HG03520 (cell line): ENCODE measurements around the gene EWSR1.

Experiments
- ATAC-seq: cut with Tn5 transposase; IDR thresholded peaks from one replicate; pipeline ENCODE4 v1.9.1; 2021; ENCODE audit warnings: mild to moderate bottlenecking, moderate library complexity; ENCODE audit not compliant: unreplicated experiment

EWSR1 gene

DNA sequence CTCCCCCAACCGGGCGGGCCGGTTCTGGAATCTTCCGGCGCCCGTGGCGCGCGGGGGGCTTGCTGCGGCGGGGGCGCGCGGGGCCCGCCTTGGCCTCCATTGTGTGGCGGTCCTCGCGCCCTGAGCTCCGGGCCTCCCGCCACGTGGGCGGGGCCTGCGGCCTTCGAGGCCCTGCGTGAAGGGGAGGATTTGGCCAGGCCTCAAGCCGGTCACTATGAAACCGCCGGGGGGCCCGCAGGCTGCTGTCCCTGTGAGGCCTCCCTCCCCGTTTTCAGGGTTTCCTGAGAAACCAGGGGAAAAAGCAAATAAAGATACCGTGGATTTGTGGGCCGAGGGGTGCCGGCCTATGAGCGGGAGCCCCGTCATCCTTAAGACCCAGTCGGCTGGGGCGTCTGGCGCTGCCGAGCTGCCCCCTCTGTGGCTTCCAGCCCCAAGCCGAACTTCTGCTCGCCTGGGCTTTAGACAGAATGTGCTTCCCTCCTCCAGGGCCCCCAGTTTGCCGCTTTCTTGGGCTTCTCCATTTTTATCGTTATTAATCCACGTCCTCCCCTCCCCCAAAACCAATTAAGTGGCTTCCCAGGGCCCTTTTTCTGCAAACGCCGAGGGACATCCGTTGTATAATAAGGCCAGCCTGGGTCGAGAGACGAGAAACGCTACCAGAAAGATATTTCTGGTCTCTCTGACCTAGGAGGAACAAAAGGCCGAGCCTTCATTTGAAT lies 602 bp downstream of the EWSR1 start:
- peak; percentile 24 for ATAC-seq

DNA sequence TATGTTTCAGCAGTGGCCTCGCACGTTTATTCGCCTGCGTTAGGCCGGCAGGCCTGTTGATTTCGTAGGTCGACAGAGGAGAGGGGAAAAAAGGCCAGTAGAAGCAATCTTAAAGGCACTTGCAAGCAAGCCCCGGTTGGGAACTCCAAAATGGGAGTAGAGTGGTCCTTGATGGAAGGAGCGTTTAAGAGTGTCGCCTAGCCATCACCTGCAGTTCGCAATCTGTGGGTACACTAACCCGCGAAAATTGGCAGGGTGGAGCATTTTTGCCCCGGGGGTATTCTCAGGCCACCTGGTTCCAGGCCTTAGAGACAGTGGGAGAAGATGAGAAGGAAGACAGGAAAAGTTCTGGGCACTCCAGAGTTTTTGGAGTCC lies 1.1 kb downstream of the EWSR1 start:
- ATAC-seq = no peak

DNA sequence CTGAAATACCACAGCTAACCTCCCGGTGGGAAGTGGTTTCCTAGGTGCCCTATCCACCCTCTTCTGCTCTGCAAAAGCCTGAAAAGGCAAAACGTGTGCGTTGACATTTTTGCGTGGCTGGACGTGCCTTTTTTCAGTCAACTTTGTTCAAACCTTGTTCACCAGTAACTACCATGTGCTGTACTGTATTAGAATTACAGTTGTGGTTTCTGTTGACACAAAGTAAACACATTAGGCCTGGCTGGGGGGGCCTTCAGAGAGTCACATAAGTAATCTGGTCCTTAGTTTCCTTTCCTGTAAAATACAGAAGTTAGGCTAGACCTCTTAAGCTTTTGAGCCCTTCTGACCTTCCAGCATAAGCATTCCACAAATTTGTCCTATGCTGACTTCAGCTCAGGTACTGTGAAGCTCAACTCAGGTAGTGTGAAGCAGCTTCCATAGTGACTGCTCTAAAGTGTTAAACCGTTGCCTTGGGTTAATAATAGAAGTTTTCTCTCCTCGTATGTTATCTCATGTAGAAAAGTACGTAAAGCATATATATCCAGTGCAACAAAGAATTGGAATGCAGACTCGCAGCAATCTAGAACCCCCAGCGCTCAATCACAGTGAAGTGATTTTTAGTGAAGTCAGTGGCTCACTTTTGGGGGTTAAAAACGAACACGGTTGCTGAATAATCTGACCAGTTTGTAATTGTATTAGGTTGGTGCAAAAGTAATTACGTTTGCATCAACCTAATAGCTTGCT lies 1.8 kb downstream of the EWSR1 start:
- ATAC-seq = no peak

DNA sequence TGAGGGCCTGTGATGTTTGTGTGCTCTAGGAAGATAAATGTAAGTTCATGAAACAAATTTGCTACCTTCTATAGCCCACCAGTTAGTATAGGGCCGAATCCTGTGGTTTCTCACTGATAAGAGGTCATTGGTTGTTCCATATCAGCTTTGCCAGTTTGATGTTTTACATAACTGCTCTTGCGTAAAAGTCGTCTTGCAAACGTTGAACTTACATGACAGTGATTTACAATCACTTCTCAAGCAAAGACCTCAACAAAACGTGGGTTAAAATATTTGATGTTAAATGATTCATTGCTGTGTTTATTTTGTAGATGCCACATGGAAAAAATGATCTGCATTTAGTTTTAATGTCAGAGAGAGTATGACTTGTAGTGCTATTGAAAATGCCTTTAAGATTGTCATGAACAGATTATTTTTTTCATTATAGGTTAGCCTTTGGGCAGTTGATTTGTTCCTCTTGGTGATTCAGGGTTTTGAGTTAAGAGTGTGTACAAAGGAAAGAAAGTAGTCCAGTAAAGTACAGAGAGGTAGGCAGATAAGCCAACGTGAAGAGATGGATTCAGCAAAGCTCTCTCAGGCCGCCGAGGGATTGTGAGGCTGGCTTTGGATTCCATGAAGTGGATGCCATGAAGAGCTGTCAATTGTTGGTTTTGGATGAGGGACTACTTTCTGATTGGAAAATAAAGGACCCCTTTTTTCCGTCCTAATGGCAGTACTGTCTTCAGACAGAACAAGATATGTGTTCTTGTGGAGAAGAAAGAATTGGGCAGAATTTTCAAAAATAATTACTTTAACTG lies 2.6 kb downstream of the EWSR1 start:
- ATAC-seq = no peak

DNA sequence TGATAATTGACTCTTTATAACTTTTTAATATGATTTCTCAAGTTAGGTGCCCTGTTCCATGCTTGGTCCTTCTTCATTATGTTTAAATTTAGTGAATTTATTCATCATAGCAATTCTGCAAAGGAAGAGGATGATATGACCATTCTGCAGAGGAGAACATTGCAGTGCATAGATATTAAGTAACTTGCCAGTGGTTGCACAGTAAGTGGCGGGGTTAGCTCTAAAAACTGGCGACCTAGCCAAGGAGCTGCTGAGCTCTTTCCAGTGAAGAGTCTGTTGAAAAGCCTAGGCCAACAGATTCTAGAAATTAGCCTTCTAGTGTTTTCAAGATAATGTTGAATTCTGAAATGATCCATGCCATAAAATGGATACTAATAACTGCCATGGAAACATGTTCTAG lies 4.6 kb downstream of the EWSR1 start:
- no peak for ATAC-seq

DNA sequence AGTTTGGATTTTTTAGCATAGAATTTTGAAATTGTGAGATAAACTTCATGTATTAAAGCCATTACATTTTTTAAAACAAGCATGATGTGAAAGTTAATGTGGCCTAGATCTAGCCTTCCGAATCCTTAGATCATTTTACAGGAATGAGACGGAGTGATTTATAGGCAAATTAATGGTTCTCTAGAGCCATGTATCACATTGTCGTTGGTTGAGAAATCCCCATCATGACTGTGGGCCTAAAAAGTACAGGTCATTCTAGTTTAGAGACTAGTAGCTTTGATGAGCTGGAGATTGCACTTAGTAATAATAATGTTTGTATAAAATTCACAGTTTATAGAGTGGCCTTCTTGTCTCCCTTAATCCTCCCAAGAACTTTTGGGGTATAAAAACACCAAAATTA lies 7.1 kb downstream of the EWSR1 start:
- ATAC-seq = no peak

DNA sequence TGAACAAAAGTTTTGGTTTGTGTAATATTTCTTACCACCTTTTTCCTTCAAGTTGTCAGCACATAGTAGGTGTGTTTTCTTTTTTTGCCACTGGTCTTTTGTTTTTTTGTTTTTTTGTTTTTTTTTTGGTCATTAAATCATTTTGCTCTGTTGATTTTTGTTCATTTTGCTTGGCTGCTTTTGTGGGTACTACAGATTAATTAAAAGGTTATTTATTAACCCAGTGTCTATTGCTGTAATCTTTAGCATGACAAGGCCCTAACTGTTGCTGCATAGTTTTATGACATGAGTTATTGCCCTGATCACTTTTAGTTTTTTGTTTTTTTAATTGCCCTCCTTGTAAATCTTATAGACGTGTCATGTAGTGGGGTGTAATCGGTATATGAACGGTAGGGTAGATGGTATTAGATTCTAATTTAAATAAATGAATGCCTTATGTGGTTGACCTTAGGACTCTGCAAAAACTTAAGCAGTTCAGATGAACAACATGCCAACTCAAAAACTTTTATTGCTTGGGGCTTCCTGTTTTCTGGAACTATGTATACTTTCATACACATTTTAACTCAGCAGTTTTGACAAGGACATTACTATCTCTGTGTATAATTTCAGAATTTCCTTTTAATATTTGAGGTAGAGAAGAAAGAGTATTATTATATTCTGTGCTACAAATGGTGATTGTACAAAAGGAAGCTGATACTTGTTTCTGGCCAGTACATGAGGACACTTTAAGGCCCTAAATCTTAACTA lies 7.9 kb downstream of the EWSR1 start:
- ATAC-seq = no peak

DNA sequence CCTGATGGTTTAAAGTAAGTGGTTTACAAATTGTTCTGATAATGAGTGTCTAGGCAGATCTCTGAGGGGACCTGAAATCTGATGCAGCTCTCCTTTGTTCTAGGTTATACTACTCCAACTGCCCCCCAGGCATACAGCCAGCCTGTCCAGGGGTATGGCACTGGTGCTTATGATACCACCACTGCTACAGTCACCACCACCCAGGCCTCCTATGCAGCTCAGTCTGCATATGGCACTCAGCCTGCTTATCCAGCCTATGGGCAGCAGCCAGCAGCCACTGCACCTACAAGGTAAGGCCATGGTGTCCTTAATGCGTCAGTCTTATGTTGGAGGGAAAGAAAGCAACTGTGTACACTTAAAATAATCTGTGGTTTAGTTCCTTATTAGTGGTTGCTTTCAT lies 9.9 kb downstream of the EWSR1 start:
- ATAC-seq = no peak

DNA sequence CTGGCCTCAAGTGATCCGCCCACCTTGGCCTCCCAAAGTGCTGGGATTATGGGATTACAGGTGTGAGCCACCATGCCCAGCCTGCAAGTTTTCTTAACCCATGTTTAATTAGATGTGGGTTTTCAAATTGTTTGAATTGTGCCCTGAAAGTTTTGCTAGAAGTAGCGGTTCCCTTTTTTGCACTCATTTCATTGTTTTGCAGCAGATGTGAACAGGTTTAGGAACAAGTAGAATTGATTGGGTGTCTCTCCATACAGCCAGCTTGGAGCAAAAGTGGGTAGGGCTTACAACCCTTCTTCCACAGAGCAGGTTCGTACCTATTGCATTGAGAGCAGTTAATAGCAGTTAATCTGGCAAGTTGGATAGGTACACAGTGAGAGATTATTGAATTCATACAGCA lies 16.1 kb downstream of the EWSR1 start:
- ATAC-seq = no peak

DNA sequence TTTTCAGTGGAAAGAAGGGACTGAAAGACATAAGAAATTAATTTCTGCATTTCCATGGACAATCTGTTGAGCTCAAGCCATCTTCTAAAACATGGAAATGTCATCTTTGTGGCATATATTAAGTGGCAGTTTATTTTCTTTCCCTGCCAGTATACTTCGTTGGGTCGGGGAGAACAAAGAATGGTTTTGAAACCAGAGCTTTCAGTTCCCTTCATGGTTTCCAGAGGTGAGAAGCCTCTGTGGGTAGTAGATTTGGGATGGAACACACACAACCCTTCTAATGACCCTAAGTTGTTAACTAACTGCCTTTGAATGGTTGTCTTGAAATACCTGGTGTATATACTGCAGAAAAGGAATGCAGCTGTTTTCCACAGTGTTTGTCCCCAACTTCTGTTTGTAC lies 20.8 kb downstream of the EWSR1 start:
- ATAC-seq = no peak

DNA sequence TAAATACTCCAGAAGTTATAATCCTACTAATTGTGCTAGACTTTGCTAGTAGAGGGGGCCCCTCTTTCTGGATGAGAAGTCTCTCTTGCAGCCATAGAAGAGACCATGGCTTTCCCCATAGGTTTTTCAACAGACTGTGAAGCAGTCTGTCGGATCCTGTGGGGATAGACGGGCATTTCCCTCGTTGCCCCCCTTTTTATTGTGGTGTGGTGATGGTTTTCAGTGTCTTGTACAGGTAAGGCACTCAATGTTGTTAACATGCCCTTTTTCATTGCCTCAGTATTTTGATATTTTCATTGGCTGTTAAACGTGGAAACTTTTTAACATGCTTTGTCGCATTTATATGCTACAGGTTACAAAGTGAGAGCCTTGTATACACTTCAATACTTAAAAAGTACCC lies 22.0 kb downstream of the EWSR1 start:
- no peak for ATAC-seq

DNA sequence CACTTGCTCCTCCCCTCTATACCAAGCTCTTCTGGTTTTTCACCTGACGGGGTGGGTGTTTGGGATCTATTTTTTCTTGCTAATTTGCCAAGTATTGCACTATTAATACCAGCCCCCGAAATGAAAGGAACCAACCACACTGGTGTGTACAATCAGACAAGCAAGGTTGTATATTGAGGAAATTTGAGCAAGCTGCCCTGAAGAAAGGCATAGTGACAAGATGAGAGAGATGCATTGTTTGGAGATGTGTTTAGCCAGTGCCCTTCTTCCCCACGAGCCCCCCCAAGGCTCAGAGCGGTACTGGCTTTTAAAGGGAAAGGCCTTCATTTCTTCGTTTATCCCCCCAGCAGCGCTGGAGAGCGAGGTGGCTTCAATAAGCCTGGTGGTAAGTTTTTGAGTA lies 23.1 kb downstream of the EWSR1 start:
- no peak for ATAC-seq

DNA sequence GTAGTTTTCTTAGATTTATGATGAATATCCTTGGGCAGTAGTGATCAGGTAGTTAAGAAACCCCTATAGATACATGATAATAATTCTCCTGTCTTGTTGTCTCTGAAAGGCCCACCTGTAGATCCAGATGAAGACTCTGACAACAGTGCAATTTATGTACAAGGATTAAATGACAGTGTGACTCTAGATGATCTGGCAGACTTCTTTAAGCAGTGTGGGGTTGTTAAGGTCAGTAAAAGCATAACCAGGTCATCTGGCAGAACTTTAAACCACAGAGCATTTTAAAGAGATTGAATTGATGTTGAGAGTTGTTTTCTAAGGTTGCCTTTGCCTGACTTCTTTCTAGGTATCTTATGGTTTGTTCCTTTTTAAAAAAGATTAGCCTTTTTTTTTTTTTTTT lies 24.3 kb downstream of the EWSR1 start:
- ATAC-seq = no peak

DNA sequence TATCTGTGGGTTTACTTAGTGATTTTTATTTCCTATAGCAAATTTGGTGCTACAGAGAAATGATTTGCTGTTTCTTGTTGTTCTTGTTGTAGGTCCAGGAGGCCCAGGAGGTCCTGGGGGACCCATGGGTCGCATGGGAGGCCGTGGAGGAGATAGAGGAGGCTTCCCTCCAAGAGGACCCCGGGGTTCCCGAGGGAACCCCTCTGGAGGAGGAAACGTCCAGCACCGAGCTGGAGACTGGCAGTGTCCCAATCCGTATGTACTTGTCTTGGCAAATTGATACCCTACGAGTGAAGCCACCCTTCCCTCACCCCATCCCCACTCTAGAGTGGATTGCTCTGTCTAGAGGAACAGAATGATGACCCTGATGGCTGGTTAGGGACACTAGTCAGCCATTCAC lies 30.6 kb downstream of the EWSR1 start:
- no peak for ATAC-seq

DNA sequence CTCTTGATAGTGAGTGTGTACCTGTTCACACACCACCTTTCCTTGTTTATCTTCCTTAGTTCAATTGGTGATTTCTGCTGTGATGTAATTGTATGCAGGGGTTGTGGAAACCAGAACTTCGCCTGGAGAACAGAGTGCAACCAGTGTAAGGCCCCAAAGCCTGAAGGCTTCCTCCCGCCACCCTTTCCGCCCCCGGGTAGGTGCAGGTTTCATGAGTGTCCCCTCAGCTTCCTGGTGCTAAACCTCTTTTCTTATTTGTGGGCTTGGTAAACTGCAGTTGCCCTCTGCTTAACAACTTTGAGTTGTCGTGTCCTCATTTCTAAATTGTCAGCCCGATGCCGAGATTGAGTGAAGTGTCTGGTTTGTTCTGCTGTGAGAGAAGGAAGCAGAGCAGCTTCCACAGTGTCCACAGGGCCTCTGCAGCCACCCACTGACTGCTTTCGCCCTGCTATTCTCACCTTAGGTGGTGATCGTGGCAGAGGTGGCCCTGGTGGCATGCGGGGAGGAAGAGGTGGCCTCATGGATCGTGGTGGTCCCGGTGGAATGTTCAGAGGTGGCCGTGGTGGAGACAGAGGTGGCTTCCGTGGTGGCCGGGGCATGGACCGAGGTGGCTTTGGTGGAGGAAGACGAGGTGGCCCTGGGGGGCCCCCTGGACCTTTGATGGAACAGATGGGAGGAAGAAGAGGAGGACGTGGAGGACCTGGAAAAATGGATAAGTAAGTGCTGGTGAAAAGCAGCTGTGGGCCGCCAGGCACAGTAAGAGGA lies 31.2 kb downstream of the EWSR1 start:
- ATAC-seq = no peak

DNA sequence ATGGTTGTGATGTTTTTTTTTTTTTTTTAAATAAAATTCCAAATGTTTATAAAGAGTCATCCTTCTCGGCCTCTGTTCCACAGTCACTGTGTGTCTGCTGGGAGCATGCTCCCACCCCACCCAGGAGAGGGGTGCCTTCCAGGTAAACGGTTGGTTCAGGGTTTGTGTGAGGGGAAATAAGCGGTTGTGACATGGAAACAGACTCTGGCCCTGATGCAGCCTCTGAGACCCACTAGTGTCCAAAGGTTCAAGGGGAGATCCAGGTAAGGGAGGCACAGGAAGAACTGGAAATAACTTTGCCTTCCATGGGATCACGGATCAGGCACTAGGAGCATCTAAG lies 32.4 kb downstream of the EWSR1 start:
- ATAC-seq = no peak

DNA sequence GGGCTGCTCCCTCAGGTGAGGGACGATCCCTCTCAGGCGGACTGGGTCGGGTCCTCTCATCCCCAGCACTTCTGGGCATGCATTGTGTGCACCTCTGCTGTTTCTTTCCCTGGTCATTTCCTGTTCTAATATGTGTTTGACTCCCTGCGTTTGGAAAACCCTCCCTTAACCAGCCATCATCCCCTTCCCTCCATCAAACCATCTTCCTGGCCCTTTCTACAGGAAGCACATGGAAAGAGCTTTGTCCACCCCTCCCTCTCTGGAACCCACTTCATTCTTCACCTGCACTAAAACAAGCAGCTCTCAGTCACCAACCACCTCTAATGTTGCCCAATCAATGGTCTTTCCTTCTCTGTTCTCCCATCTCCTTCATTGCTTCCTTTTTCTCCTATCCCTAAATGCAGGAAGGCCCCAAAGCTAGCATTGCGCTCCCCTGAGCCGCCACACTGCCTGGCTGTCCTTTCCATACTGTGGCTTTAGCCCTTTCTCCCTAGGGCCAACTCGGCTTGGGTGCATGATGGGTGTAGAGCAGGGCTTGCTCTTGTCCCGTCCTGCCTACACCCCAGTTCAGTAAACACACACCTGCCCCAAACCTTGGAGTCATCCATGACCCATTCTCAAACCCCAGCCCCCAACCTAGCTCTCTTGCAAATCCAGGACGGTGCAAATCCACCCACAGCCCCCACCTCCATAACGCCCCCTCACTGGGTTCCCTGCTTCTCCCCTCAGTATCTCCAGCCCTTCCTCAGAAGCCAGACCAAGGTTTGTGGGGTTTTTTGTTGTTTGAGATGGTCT lies 32.9 kb downstream of the EWSR1 start:
- ATAC-seq = no peak

DNA sequence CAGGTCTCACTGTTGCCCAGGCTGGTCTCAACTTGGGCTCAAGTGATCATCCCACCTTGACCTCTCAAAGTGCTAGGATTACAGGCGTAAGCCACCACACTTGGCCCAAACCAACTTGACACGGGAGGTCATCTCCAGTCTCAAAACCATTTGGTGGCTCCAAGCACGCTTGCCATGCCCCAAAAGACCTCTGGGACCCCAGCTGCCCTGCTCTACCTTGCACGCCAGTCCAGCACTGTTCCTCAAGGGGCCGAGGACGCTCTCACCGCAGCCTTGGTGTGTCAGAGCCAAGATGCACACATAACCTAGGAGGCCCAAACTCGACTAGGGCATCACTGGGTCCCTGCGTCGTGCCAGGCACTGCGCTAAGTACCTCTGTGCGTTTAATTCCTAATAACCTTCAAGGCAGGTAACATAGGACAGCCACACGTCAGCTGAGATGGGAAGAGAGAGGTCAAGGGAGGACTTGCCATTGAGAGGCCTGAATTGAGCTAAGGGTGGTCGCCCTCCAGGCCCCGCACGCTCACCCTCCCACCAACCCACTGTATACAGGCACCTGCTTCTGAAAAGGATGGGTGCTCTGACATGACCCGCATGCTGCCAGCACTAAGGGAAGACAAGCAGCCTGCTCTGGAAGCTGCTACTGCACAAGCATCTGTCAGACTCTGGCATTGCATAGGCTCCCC lies 33.8 kb downstream of the EWSR1 start:
- no peak for ATAC-seq

DNA sequence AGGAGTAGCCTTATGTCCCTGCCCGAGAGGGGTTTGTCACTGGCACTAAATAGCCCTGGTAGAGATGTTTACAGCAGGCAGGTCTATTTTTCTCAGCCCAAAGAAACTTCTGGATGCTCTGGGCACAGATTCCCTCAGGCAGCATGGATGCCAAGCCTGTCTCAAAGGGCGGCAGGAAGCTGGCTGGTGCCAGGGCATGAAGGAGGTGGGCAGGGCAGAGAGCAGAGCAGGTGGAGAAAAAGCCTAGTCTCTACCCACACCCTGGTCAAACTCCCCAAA lies 34.3 kb downstream of the EWSR1 start:
- ATAC-seq = no peak
